GM19397 (cell line): ENCODE data around the gene GPAT2.
"Not testable (repeated sequence)": the region's sequence is repeated elsewhere in the genome, so short reads cannot be mapped to it uniquely, and the experiment has no call there.

Experiments
- ATAC-seq: cut with Tn5 transposase; IDR thresholded peaks from one replicate; pipeline ENCODE4 v1.9.1; 2021; ENCODE audit warnings: mild to moderate bottlenecking, moderate library complexity; ENCODE audit not compliant: unreplicated experiment

Gene GPAT2, protein sequence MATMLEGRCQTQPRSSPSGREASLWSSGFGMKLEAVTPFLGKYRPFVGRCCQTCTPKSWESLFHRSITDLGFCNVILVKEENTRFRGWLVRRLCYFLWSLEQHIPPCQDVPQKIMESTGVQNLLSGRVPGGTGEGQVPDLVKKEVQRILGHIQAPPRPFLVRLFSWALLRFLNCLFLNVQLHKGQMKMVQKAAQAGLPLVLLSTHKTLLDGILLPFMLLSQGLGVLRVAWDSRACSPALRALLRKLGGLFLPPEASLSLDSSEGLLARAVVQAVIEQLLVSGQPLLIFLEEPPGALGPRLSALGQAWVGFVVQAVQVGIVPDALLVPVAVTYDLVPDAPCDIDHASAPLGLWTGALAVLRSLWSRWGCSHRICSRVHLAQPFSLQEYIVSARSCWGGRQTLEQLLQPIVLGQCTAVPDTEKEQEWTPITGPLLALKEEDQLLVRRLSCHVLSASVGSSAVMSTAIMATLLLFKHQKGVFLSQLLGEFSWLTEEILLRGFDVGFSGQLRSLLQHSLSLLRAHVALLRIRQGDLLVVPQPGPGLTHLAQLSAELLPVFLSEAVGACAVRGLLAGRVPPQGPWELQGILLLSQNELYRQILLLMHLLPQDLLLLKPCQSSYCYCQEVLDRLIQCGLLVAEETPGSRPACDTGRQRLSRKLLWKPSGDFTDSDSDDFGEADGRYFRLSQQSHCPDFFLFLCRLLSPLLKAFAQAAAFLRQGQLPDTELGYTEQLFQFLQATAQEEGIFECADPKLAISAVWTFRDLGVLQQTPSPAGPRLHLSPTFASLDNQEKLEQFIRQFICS

DNA sequence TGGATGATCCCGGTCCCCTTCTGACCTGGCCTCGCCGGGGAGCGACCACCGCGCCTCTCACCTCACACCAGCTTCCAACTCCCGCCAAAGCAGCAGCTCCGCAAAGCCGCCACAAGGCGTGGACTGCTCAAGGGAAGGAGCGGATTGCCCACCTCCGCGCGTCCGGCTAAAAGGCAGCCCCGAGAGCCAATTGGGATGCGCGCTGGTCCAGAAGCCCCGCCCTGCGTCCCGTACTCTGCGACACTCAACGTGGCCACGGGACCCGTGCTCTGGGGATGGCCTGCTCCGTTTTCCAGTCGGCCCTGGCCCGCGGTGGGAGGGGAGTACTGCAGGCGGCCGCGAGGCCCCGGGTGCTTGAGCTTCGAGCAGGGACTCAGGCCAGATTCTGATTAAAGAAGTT is at the start of gene GPAT2:
Gene GPAT2, minus strand, starts transcription at position 125 of the 400 bp plus-strand sequence. CDS start 2,557 bp downstream, outside the sequence.
- not testable (repeated sequence) for ATAC-seq

DNA sequence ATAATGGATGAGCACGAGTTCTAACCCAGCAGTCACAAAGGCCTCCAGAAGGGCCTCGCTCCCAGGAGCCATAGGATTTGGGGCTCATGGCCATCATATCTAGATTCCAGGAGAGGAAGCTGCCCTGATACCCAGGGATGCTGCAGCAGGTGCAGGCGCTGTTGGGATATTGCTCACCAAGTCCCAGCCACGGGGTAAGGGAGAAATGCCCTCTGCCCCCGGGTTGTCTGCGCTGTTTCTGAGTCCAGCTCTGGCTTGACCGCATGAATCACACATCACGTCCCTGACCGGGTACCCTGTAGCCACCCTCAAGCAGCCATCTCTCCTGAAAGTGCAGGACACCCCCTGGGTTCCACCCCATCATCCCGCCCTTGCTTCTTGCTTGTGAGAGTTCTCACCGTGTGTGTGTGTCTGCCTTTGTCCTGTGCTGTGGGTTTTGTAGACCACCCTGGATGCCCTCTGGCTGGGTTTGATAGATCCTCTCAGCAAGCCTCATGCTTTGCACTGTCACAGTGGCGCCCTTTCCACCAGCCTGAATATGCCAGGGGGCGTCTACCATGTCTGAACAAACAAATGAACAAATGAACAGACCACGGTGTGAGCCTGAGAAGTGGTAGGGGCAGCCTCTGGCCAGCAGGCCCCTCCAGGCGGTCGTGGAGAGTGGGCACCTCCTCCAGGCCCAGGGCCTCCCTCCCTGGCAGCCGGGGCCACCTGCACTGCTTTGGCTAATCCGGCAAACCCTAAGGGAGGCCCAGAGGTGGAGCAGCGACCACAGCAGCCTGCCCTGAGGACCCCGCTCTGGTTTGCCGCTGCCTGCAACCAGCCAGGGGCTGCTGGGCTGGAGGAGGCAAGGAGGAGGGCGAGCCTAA is 49.5 kb upstream of the GPAT2 start:
- ATAC-seq = no peak

DNA sequence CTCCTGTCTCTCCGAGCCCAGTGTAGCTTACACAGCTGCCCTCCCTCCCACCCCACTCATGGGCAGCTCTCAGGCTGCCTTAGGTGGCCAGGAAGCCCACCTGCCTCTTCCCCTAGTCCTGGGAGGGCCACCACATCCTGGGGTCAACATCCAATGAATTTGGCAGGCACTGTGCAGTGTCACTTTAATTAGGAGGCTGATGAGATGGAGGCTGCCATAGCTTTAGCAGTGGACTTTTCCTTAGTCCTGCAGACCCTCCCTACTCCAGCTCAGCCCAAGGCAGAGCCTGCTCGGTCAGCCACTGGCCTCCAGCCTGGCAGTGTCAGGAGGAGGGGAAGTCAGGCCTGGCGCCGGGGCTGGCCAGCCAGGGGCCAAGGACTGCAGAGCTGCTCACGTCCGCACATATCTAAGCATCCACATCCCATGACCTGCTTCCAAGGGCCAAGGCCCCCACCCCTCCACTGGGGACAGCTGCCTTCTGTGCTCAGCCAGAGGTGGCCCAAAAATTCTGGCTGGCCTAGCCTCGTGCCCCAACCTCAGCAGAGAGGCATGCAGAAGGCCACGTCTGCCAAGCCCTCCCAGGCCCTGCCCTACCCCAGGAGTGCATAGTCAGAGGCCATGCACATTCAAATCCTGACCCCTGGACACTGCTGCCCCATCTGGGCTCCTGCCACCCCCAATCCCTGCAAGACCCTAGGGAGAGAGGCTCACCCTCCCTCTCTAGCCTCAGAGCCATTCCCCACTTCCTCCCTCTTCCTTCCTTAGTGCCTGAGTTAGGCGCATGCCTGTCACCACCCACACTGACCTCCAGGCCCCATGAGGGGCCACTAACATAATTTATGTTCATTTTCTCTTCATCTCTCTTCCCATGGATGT is 48.6 kb upstream of the GPAT2 start:
- no peak for ATAC-seq

DNA sequence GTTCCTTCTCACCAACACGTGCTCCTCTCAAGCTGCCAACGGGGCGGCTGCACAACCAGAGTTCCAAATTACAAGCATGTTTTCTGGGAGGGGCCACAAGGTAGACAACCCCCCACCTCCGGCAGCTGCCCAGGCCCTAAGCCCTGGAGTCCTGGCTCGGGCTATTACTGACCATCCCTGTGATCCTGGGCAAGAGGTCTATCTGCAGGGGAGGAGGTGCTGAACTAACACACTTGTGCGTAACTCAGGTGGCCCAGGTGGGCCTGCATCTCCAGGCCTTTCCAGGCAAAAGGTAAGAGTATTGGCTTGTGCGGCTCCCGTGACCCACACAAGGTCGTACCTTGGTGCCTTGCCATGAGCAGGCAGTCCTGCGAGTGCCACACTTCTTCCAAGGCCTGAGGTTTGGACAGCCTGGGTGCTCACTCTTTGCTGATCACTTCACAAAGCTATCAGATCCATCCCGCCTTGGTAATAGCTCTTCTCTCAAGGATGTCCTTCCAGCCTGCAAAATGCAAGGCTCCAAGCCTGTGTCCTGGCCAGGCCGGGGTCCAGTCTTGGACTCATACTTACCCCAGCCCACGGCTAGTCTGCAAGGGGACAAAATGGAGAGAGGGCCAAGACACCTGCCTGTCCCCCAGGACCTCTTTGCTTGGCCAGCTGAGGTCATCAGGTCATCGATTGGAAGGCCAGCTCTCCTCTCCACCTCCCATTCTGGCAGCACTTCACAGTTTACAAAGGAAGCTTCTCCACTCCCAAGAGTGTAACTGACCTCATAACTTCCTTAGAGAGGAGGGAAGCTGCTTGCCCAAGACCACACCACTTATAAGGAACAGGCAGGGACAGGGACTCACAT is 47.7 kb upstream of the GPAT2 start:
- no peak for ATAC-seq

DNA sequence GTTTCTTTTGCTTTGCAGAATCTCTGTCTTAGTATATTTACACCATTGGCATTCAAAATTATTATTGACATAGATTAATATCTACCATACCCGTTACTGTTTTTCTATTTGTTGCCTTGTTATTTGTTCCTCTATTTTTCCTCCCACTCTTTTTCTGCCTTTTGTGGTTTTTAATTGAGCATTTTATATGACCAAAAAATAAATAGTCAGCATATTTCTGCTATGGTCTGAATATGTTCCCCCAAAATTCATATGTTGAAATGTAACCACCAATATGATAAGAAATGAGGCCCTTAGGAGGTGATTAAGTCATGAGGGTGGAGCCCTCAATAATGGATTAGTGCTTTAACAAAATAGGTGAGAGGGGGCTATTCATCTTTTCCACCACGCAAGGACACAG is 46.3 kb upstream of the GPAT2 start:
- ATAC-seq = no peak

DNA sequence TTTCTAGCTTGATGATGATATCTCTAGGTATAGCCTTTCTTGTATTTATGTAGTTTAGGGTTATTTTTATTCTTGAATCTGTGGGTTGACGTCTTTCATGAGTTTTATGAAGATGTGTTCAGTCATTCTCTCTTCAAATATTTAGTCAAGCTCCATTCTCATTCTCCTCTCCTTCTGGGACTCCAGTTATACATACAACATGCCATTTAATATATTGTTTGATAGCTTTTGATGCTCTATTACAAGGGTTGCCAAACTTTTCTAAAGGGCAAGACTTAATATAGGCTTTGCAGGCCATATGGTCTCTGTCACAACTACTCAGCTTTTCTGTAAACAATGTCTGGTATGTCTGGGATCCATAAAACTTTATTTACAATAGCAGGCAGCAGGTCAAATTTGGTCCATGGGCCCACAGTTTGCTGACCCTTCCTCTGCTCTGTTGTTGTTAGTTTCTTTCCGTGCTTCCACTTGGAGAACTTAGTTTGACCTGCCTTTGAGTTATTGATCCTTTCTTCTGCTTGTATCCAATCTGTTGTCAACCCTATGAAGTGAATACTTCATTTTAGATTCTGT is 40.6 kb upstream of the GPAT2 start:
- no peak for ATAC-seq

DNA sequence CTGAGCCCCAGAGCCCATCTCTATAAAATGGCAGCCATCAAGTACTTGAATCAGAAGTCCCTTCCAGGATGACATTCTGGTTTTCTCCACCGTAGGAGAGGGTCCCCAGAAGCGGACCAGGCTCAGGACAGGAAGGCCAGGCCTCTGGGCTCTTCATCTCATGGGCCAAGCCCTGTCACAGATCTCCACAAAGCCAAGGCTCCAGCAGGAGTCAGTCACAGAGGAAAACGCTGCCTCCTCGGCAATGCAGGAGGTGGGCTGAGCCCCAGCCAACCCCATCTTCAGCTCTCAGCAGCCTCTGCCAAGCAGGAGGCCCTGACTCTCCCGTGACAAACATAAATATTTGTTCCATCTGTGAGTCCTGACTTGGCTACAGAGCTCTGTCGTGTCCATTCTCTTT is 39.4 kb upstream of the GPAT2 start:
- no peak for ATAC-seq

DNA sequence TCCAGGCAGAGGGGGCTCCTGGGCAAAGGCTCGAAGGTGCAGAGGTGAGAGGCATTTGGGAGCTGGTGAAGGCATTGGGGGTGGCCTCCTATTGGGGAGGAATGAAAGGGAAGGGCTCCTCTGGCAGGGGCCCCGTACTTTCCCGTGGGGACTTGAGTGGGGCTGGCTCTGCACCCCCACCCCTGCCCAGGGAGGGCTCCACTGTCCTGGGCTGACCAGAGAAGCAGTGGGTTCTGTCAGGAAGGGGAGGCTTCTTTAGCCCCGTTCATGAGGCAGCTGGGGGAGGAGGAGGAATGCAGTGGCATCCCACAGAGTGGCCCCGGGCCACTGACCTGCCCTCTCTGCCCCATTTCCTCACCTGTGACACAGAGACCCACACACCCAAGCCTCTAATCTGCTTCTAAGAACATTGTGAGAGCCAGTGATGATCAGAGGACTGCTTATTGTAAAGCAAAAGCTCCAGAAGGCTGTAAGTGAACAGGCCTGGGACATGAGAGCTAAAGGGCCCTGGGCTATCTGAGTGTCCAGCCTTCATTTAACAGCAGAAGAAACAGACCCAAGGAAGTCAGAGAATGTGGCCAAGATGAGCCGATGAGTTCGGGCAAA is 38.6 kb upstream of the GPAT2 start:
- no peak for ATAC-seq

DNA sequence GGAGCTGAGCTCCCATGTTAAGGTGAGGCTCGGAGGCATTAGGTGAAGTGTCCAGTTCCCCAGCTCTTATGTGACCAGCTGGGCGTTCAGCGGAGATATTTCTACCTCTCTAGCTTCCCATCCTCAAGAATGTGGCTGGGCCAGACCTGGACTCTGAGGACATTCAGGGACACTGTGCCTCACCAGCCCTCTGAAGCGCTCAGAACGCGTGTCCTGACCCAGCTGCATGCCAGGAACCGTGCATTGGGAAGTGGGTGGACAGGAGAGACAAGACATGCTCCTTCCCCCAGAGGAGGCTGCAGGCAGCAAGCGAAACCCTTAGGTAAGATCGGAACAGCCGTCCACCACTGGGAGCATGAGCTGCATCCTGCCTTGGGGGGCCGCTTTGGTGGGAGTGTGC is 38.0 kb upstream of the GPAT2 start:
- no peak for ATAC-seq

DNA sequence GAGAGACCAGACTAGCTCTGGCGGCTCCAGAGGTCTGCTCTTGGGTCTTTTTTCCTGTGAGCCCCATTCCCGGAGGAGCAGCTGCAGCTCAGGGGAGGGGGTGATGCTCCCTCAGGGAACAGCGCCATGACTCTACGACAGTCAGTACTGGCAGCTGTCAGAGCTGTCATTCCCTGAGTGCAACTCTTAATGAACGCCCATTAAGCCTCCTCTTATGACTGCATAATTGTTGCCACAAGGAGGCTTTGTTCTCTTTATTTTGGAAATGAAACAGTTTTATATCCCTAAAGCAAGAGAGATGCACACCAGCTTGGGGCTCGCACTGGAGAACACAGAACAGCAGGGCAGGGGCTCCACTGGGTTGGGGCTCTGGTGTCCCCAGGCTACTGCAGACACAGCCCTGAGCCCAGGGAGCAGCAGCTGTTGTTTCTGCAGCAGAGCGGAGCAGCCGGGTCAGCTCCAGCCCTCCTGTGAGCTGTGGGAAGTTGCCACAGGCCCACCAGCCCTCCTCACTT is 37.3 kb upstream of the GPAT2 start:
- not testable (repeated sequence) for ATAC-seq

DNA sequence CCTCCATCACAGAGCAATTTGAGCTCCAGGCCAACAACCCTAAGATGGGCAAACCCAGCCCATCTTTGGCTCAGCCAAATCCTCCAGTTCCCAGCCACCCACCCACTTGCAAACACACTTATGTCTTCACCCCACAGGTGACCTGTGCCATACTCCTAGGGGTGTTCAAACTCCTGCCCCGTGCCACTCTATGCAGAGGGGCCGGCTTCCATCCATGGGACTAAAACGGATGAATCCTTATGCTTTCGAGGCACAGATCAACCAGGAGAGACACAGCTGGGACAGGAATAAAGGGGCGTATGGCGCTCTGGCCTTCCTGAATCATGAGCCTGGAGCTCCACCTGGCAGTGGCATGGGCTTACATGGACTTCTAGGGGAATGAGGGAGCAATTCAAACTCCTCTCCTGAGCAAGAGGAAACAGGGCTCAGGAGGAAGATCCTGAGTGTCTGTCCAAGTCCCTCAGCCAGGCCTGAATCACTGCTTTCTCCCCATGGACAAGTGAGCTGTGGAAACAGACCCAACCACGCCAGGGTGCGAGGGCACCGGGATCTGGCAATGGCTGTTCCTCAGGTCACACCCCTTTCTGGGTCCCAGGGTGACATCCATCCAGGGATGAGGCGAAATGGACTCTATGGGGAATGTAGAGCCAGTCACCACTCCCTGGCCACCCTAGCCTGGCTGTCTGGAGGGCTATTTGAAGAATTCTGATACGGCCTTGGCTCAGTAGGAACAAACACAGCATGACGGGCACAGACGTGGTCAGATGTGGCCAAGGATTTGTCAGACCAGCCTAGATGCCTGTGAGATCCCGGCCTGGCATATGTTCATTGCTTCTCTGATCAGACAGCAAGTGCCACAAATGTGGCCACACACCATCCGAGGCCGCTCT is 36.6 kb upstream of the GPAT2 start:
- ATAC-seq = not testable (repeated sequence)

DNA sequence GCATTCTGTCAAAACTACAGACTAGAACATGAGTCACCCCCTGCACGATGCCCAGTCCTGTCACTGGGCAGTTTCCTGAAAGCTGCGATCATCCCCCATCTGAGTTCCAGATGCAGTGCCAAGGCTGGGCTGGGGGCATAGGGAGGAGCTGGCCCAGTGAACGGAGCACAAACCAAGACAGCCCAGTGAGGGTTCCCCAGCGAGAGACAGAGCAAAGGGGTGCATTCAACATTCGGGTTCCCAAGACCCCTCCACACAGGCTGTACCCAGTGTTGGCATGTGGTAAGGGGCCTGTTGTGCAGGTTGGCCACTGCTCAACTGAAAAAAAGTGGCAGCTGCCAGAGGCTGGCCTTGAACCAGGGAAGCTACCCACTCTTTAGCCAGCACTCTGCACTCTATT is 35.6 kb upstream of the GPAT2 start:
- ATAC-seq = not testable (repeated sequence)

DNA sequence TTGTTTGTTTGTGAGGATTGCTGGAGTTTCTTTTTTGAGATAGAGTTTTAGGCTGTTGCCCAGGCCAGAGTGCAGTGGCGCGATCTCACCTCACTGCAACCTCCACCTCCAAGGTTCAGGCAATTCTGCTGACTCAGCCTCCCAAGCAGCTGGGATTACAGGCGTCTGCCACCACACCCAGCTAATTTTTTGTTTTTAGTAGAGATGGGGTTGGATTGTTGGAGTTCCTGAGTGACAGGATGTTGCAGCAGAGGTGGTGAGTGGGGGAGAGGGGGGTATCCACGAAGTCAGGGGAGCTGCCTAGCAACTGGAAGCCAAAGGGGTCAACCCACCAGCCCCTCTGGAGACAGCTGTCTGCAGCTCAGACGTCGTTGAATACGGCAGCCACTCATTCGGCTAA is 35.2 kb upstream of the GPAT2 start:
- ATAC-seq = not testable (repeated sequence)

DNA sequence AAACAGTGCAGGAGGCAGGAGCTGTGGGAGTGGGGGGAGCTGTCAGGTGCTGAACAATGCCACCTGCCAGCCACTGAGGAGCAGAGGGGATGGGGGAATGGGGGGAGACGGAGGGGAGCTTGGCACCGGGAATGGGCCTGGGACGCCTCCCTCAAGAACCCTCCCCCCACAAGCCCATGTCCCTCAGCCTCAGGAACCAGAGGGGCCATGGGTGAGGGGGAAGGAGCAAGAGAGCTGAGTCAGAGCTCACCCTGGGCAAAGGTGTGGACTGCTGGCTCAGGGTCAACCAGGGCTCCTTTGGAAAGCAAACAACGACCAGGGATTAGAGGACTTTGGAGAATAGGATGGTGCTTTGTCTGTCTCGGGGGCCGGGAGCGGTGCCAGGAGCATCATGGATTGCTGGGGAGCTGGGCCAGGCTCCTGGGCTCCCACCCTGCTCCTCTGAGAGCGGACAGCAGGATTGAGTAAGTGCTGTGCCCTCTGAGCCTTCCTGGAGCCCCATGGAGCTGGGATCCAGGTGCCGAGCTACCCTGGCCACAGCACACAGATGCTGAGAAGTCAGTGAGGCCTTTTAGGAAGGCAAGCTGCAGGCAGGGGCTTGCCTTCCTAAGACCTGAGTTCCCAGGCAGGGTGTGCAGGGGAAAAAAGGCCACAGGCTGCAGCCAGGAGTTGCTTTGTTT is 33.3 kb upstream of the GPAT2 start:
- ATAC-seq = not testable (repeated sequence)

DNA sequence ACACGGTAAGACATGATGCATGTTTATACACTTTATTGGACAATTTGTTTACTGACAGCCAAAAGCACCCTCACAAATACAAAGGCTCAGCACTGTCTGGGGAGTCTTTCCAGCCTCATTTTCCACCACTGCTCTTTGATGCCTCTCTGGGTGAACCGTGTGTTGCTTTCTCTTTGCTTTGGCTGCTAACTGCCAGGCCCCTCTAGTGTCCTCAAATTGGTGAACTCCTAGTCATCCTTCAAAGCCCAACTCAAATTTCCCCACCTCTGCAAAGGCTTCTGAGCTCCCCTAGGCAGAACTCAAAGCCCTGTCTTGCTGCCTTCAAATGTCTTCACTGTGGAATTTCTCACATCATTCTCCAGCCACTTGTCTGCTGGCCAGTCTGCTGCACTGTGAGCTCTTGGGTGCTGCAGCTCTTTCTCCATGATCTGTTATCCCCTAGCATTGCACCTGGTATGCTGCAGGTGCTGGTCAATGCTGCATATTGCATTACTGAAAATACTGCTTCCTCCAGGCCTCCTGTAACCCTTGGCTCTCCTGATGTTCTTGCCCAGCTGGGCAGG is 32.5 kb upstream of the GPAT2 start:
- not testable (repeated sequence) for ATAC-seq

DNA sequence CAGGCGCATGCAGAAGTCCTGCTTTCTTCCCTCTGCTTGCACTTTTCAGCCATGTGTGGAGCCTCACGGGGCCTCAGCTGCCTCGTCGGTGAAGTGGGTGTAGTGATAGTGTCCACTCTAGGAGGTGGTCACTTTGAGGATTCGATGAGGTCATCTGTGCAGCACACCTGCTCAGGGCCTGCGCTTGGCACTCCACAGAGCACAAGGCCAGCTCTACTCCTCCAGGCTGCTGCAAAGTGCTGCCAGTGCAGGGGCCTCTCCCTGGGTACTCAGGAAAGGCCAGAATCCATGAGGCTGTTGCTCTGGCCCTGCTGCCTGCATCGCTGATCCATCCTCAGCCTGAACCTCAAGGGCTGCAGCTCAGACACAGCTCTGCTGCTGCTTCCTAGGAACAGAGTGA is 31.8 kb upstream of the GPAT2 start:
- not testable (repeated sequence) for ATAC-seq
